BJ (cell line): Measurements from ENCODE around the gene POM121L12. TPM values are rescaled to one million over a fixed set of nuclear protein-coding genes. Genes with fewer than 3 reads are reported as not detected.

Experiments used
- CTCF ChIA-PET: fragments of 350-600 bp; formaldehyde crosslinking; extraction: SDS; loops from one replicate; lab custom pipeline; 2021; ENCODE audit warnings: antibody characterized with exemption, inconsistent platforms; lab: Yijun Ruan, JAX
- POLR2A ChIA-PET: fragments of 300-600 bp; sonication (Branson Sonifier 250); formaldehyde crosslinking; extraction: SDS; loops from one replicate; lab custom pipeline; 2021; ENCODE audit warnings: antibody characterized with exemption; lab: Charles Lee
- DNase-seq: peaks from one replicate; pipeline ENCODE4 v3.0.0-alpha.2; 2011; ENCODE audit warnings: low read depth
- H3K27me3 ChIP-seq: 2 replicates; pipeline ENCODE4 v1.6.0; 2011; ENCODE audit warnings: low read length; ENCODE audit not compliant: control insufficient read depth, insufficient read depth
- H3K36me3 ChIP-seq: 2 replicates; pipeline ENCODE4 v1.5.1; 2011; ENCODE audit warnings: low read length; ENCODE audit not compliant: control insufficient read depth, insufficient read depth
- H3K4me3 ChIP-seq: 2 replicates; pipeline ENCODE4 v1.5.1; 2011; ENCODE audit warnings: low read depth, mild to moderate bottlenecking, control low read depth, low read length
- CTCF ChIP-seq: IDR thresholded peaks from 2 replicates; pipeline ENCODE4 v1.5.1; 2011; ENCODE audit warnings: low read depth, mild to moderate bottlenecking, control low read depth, inconsistent platforms, low read length, moderate library complexity; ENCODE audit not compliant: insufficient read depth
- polyA plus RNA-seq: library from polyadenylated mRNA; depleted of rRNA; stranded (reverse); fragments of >200 nt; gene quantifications from 2 replicates; pipeline ENCODE4 v1.2.3, GENCODE V29; 2011

POM121L12 gene
- polyA plus RNA-seq, 1 experiment = not detected

- no peak for DNase-seq
- no peaks in the 10 kb centered on the region for H3K27me3 ChIP-seq
- ChIA-PET POLR2A (no interaction called here), CTCF (no interaction called here)
- no peak overlapping the region for H3K4me3 ChIP-seq
- no peak for TF ChIP-seq CTCF
- no peaks in the 10 kb centered on the region for H3K36me3 ChIP-seq
These were observed 33.0 kb upstream of the POM121L12 start for GRCh38 chr7:53002389-53002788.

DNA sequence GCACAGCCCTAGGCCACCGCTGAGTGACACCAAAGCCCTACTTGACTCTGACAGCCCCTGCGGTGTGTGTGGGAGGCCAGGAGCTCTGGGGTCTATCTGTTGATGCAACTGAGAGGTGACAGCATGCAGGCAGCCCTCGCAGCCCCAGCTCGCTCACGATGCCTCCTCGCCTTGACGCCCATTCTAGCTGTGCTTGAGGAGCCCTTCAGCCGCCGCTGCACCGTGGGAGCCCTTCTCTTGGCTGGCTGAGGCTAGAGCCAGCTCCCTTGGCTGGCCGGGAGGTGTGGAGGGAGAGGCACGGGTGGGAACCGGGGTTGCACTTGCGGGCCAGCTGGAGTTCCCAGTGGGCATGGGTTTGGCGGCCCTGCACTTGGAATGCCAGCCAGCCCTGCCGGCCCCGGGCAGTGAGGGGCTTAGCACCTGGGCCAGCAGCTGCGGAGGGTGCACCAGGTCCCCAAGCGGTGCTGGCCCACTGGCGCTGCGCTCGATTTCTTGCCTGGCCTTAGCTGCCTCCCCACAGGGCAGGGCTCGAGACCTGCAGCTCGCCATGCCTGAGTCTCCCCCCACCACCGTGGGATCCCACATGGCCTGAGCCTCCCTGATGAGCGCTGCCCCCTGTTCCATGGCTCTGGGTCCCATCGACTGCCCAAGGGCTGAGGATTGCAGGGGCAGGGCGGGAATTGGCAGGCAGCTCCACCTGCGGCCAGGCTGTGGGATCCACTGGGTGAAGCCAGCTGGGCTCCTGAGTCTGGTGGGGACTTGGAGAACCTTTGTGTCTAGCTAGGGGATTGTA, 31.6 kb upstream of the POM121L12 start:
- Histone ChIP-seq H3K4me3 (no peak overlapping the region), H3K36me3 (no peaks in the 10 kb centered on the region), H3K27me3 (no peaks in the 10 kb centered on the region)
- TF ChIP-seq CTCF = no peak
- ChIA-PET POLR2A (no interaction called here), CTCF (no interaction called here)
- no peak for DNase-seq

GRCh38 chr7:53013925-53014324, 21.5 kb upstream of the POM121L12 start:
- Histone ChIP-seq H3K4me3 (no peak overlapping the region), H3K27me3 (no peaks in the 10 kb centered on the region), H3K36me3 (no peaks in the 10 kb centered on the region)
- TF ChIP-seq CTCF = no peak
- no peak for DNase-seq
- POLR2A ChIA-PET = no interaction called here
- CTCF ChIA-PET = no interaction called here

DNA sequence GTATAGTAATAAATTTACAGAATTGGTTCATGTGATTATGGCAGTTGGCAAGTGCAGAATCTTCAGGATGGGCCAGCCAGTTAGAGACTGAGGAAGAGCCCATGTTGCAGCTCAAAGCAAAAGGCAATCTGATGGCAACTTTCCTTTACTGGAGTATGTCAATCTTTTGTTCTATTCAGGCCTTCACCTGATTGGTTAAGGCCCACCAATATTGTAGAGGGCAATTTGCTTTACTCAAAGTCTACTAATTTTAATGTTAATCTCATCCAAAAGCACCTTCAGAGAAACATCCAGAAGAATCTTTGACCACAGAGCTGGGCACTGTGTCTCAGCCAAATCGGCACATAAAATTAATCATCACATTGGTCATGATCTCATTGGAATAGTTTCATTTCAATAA, 20.0 kb upstream of the POM121L12 start:
- H3K4me3 ChIP-seq = no peak overlapping the region
- no peak for TF ChIP-seq CTCF
- H3K36me3 ChIP-seq = no peaks in the 10 kb centered on the region
- DNase-seq = no peak
- POLR2A ChIA-PET = no interaction called here
- no peaks in the 10 kb centered on the region for H3K27me3 ChIP-seq
- CTCF ChIA-PET = no interaction called here

- ChIA-PET CTCF (no interaction called here), POLR2A (no interaction called here)
- no peak for DNase-seq
- TF ChIP-seq CTCF = no peak
- Histone ChIP-seq H3K4me3 (no peak overlapping the region), H3K27me3 (no peaks in the 10 kb centered on the region), H3K36me3 (no peaks in the 10 kb centered on the region)
These were observed 12.5 kb upstream of the POM121L12 start for GRCh38 chr7:53022893-53023292.
